Measurements from ENCODE around the gene MOBP. TPM values are rescaled to one million over a fixed set of nuclear protein-coding genes. Genes with fewer than 3 reads are reported as not detected.

MOBP gene
- total and polyA plus RNA-seq, 2 experiments from 2014 or later = not detected

- TF ChIP-seq STAT1 (IDR thresholded peaks at IDR 0.05; ENCODE audit: unreplicated experiment) = no peak
- TF ChIP-seq EZH2 (IDR thresholded peaks at IDR 0.05; ENCODE audit: low read depth, unreplicated experiment) = no peak
- TF ChIP-seq CTCF (conservative IDR thresholded peaks at IDR 0.05; ENCODE audit: low read depth in 2 of 2) = no peak
- TF ChIP-seq ZNF114 (CRISPR knock-in tag; IDR thresholded peaks at IDR 0.05) = no peak
- no peak for TF ChIP-seq EZH2phosphoT487 (IDR thresholded peaks at IDR 0.05; ENCODE audit: unreplicated experiment)
These were observed 75.1 kb downstream of the MOBP start (continued) for GRCh38 chr3:39542588-39542988.

- Mint-ChIP-seq H3K27me3 (ENCODE audit: insufficient read depth, low read depth, poor library complexity) (peaks cover 3% of the 10 kb centered on the region), H3K36me3 (ENCODE audit: low read depth) (no peaks in the 10 kb centered on the region; the same call in 2 of the 3 replicates), H3K4me1 (peaks cover 4% of the 10 kb centered on the region), H3K27ac (no peak overlapping the region), H3K9me3 (peaks cover 16% of the 10 kb centered on the region), H3K4me3 (no peak overlapping the region)
- H3K27ac ChIP-seq (ENCODE audit: low read depth) = no peak overlapping the region
- no peaks in the 10 kb centered on the region for H3F3A ChIP-seq (replicated peaks; ENCODE audit: low read depth)
- H3K9me2 ChIP-seq (ENCODE audit: insufficient read depth) = no peaks in the 10 kb centered on the region
- H2AFZ ChIP-seq = no peak overlapping the region
- no peak for DNase-seq (ENCODE audit: low spot score)
- no peaks in the 10 kb centered on the region for H4K20me1 ChIP-seq (replicated peaks; ENCODE audit: insufficient read depth)
- no peak overlapping the region for H3K4me3 ChIP-seq
- no peaks in the 10 kb centered on the region for H3K27me3 ChIP-seq (ENCODE audit: insufficient read depth)
- H3K4me2 ChIP-seq = no peak overlapping the region
- peaks cover 5% of the 10 kb centered on the region for H3K4me1 ChIP-seq (ENCODE audit: insufficient read depth)
- no peaks in the 10 kb centered on the region for H3K36me3 ChIP-seq (ENCODE audit: insufficient read depth)
- no peak for ATAC-seq
- no peaks in the 10 kb centered on the region for H3K79me2 ChIP-seq (replicated peaks; ENCODE audit: insufficient read depth)
- TF ChIP-seq ZNF114 (CRISPR knock-in tag; IDR thresholded peaks at IDR 0.05) (no peak), ZNF462 (CRISPR knock-in tag; IDR thresholded peaks at IDR 0.05) (no peak), CTCF (conservative IDR thresholded peaks at IDR 0.05; ENCODE audit: low read depth in 2 of 2) (no peak), STAT1 (IDR thresholded peaks at IDR 0.05; ENCODE audit: unreplicated experiment) (no peak), NANOG (IDR thresholded peaks at IDR 0.05; ENCODE audit: borderline replicate concordance) (no peak), JUNB (IDR thresholded peaks at IDR 0.05; ENCODE audit: unreplicated experiment) (no peak), EZH2phosphoT487 (IDR thresholded peaks at IDR 0.05; ENCODE audit: unreplicated experiment) (no peak), POLR2AphosphoS5 (IDR thresholded peaks at IDR 0.05; ENCODE audit: low read depth) (no peak), ZNF331 (CRISPR knock-in tag; IDR thresholded peaks at IDR 0.05; ENCODE audit: low read depth) (no peak), CREB1 (CRISPR knock-in tag; IDR thresholded peaks at IDR 0.05; ENCODE audit: low read depth) (no peak), EZH2 (IDR thresholded peaks at IDR 0.05; ENCODE audit: low read depth, unreplicated experiment) (no peak)
- TF ChIP-seq, protein P1, sequence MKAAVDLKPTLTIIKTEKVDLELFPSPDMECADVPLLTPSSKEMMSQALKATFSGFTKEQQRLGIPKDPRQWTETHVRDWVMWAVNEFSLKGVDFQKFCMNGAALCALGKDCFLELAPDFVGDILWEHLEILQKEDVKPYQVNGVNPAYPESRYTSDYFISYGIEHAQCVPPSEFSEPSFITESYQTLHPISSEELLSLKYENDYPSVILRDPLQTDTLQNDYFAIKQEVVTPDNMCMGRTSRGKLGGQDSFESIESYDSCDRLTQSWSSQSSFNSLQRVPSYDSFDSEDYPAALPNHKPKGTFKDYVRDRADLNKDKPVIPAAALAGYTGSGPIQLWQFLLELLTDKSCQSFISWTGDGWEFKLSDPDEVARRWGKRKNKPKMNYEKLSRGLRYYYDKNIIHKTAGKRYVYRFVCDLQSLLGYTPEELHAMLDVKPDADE (IDR thresholded peaks at IDR 0.05) = no peak
These were observed 80.8 kb downstream of the MOBP start for GRCh38 chr3:39548282-39548681.
